Ishikawa (cell line): ENCODE data around the gene RAPGEF2.

ENCODE experiments used
- CEBPB ChIP-seq: IDR thresholded peaks from 2 replicates; pipeline ENCODE4 v1.6.1; 2012
- CREB1 ChIP-seq: IDR thresholded peaks from 2 replicates; pipeline ENCODE4 v1.6.1; 2012; ENCODE audit warnings: low read depth
- EGR1 ChIP-seq: IDR thresholded peaks from 2 replicates; pipeline ENCODE4 v1.6.1; 2012
- EP300 ChIP-seq: IDR thresholded peaks from 2 replicates; pipeline ENCODE4 v1.6.1; 2012; ENCODE audit warnings: borderline replicate concordance
- FOXM1 ChIP-seq: IDR thresholded peaks from 2 replicates; pipeline ENCODE4 v1.6.1; 2012; ENCODE audit warnings: low read depth, borderline replicate concordance
- MAX ChIP-seq: IDR thresholded peaks from 2 replicates; pipeline ENCODE4 v1.6.1; 2012
- NFIC ChIP-seq: IDR thresholded peaks from 2 replicates; pipeline ENCODE4 v1.6.1; 2012
- RAD21 ChIP-seq: IDR thresholded peaks from 2 replicates; pipeline ENCODE4 v1.6.1; 2012; ENCODE audit warnings: low read depth
- REST ChIP-seq: IDR thresholded peaks from 2 replicates; pipeline ENCODE4 v1.6.1; 2012; ENCODE audit warnings: low read depth, mild to moderate bottlenecking
- TAF1 ChIP-seq: IDR thresholded peaks from 2 replicates; pipeline ENCODE4 v1.6.1; 2012; ENCODE audit warnings: low read depth, mild to moderate bottlenecking
- TCF12 ChIP-seq: IDR thresholded peaks from 2 replicates; pipeline ENCODE4 v1.6.1; 2012; ENCODE audit warnings: low read depth
- TEAD4 ChIP-seq: IDR thresholded peaks from 2 replicates; pipeline ENCODE4 v1.6.1; 2012
- USF1 ChIP-seq: IDR thresholded peaks from 2 replicates; pipeline ENCODE4 v1.6.1; 2012
- YY1 ChIP-seq: IDR thresholded peaks from 2 replicates; pipeline ENCODE4 v1.6.1; 2012; ENCODE audit warnings: low read depth
- ZBTB7A ChIP-seq: IDR thresholded peaks from 2 replicates; pipeline ENCODE4 v1.6.1; 2012; ENCODE audit warnings: low read depth

Gene RAPGEF2

GRCh38 chr4:159071969-159072765 is 30.7 kb upstream of the RAPGEF2 start:
- TF ChIP-seq TCF12, result 0 out of 2 replicates have a peak, but pooled peaks have one; percentile 7
- TF ChIP-seq FOXM1, result no peak
- TF ChIP-seq EP300, result no peak
- no peak for TF ChIP-seq MAX
- TF ChIP-seq TAF1, result no peak
- TF ChIP-seq CEBPB, result no peak
- TF ChIP-seq NFIC, result no peak
- TF ChIP-seq TEAD4, result 0 out of 2 replicates have a peak, but pooled peaks have one; percentile 2
- TF ChIP-seq YY1, result no peak
- TF ChIP-seq RAD21, result no peak
- no peak for TF ChIP-seq ZBTB7A

GRCh38 chr4:159075531-159075932 is 27.3 kb upstream of the RAPGEF2 start:
- TF ChIP-seq RAD21, result no peak
- no peak for TF ChIP-seq FOXM1
- TF ChIP-seq MAX, result no peak
- no peak for TF ChIP-seq NFIC
- no peak for TF ChIP-seq CEBPB
- no peak for TF ChIP-seq EP300
- no peak for TF ChIP-seq TAF1

- TF ChIP-seq EP300, result no peak
- TF ChIP-seq MAX, result no peak
- TF ChIP-seq FOXM1, result no peak
- TF ChIP-seq NFIC, result peak; percentile 24; the same call in 1 of the 2 replicates
- TF ChIP-seq USF1, result no peak
These were observed 25.0 kb upstream of the RAPGEF2 start for GRCh38 chr4:159077702-159078495.

- TF ChIP-seq TAF1 (no peak), CREB1 (no peak), CEBPB (no peak), FOXM1 (no peak), MAX (no peak), EP300 (no peak), YY1 (no peak)
These were observed 23.8 kb upstream of the RAPGEF2 start for GRCh38 chr4:159079074-159079473.

GRCh38 chr4:159086606-159087005 is 16.3 kb upstream of the RAPGEF2 start:
- TF ChIP-seq USF1 (no peak), EP300 (no peak), TEAD4 (no peak), REST (no peak), NFIC (no peak), TAF1 (no peak), MAX (no peak), YY1 (no peak), ZBTB7A (no peak), CREB1 (no peak), TCF12 (no peak), CEBPB (no peak), EGR1 (no peak), RAD21 (no peak), FOXM1 (no peak)

- TF ChIP-seq TCF12, result no peak
- TF ChIP-seq CEBPB, result no peak
These were observed 12.6 kb upstream of the RAPGEF2 start for GRCh38 chr4:159090255-159090654.
